ENCODE results near the gene ACTA1.
A peak's percentile ranks its signal among the peaks of the same experiment; 100 is the strongest.
"Not testable (repeated sequence)": the region's sequence is repeated elsewhere in the genome, so short reads cannot be mapped to it uniquely, and the experiment has no call there.

ACTA1 gene

DNA sequence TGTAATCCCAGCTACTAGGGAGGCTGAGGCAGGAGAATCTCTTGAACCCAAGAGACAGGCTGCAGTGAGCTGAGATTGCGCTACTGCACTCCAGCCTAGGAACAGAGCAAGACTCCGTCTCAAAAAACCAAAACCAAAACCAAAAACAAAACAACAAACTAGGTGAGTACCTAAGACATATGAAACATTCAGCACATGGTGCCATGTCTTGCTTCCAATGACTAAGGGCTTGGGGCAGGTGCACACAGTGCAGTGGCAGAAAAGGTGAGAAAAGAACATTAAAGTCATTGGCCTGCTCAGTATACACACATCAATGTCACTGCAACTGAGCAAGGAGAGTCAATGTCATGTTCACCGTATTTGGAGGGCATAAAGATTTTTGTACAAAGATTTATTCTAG lies 4.1 kb upstream of the ACTA1 start:
- DNase-seq: no peak

DNA sequence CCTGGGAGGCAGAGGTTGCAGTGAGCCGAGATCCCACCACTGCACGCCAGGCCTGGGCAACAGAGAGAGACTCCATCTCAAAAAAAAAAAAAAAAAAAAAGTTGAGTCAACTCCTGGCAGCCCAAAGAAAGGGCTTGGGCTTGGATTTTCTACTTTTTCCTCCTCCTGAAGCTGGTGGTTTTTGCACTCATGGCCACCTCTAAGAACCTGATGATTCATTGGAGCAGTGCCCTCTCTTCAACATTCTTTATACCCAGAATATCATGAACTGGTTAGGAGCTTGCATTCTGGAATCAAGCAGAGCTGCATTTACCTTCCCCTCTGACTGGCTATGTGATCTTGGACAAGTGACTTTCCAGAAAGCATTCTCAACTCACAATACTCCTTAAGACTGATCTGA lies 3.5 kb upstream of the ACTA1 start:
- no peak for DNase-seq

DNA sequence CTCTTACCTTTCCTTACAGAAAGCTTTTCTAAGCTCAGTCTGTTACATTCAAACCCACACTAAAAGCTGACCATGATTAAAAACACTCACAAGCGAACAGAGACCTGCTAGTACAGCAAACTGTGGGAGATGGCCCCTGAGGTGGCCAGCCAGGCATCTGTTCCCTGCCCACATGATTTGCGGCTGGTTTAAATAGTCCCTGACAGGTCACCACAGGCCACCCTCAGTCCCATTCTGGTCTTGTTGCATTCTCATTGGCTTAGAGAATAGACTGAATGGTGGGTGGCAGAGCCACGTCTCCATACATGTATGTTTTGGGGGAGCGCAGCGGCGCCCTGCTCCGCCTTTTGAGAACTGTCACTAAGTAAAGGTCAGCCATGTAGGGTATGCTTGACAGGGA lies 2.3 kb upstream of the ACTA1 start:
- no peak for DNase-seq

DNA sequence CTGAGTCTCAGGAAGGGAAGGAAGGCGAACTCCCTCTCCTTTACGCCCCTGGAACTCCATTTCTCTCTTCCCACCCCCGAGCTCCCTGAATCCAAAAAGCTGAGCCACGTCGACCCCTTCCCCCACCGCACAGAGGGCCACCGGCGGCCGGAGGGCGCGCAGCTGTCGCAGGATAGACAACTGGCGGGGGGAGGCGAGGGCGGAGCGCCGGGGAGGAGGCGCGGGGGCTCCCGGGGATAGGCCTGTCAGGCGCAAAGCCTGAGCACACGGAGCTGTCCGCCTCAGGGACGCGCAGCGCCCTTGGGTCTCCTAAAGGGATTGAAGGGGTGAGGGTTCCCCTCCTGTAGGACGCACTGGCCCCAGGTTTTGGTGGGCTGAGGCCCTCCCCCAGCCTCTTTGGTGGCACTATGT lies 752 bp upstream of the ACTA1 start:
- peak; percentile 66 for DNase-seq

DNA sequence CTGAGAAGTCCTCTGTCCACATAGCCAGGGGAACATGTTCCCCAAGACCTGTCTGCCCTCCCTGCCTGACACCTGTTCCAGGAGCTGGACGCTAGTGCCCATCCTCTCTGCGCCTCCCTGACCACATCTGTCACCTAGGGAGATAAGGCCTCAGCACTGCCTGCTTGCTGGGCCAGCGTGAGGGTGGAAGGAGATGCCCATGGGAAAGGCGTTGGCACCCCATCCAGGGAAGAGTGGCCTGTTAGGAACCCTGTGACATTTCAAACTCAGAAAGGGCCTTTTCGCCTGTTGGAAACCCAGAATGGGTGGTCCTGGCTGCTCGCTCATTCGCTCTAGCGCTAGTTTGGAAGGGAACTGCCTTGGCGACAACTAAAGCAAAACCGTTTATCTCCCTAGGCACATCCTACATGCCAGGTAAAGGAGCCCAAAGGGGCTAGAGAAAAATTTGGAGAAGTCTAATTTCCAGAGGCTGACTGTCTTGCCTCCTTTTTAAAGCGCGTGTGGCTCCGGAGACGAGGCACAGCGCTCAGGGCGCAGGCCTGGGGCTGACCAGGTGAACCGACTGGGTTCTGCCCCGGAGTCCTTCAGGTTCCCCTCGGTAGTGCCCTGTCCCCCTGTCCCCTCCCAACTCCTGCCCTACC lies 410 bp downstream of the ACTA1 start:
- no peak for DNase-seq

DNA sequence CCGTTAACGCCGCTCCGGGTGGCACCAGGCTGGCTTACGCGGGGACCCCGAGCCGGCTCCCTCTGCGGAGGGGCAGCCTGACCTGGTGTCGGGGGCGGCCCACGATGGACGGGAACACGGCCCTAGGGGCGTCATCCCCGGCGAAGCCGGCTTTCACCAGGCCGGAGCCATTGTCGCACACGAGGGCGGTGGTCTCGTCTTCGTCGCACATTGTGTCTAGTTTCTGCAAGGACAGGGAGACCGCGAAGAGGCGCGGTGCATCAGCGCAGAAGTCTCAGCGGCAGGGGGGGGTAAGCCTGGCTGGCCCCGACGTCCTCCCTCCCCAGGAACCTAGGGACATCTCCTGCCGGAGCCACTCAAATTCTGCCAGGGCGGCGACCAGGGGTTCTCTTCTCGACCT lies 989 bp downstream of the ACTA1 start:
- no peak for DNase-seq

DNA sequence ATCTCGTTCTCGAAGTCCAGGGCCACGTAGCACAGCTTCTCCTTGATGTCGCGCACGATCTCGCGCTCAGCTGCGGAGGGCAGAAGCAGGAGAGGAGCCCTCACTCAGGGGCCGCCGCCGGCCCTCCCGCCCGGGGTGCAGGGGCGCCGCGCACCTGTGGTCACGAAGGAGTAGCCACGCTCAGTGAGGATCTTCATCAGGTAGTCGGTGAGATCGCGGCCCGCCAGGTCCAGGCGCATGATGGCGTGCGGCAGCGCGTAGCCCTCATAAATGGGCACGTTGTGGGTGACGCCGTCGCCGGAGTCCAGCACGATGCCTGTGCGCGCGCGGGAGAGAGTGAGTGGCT lies 1.8 kb downstream of the ACTA1 start:
- DNase-seq: no peak

DNA sequence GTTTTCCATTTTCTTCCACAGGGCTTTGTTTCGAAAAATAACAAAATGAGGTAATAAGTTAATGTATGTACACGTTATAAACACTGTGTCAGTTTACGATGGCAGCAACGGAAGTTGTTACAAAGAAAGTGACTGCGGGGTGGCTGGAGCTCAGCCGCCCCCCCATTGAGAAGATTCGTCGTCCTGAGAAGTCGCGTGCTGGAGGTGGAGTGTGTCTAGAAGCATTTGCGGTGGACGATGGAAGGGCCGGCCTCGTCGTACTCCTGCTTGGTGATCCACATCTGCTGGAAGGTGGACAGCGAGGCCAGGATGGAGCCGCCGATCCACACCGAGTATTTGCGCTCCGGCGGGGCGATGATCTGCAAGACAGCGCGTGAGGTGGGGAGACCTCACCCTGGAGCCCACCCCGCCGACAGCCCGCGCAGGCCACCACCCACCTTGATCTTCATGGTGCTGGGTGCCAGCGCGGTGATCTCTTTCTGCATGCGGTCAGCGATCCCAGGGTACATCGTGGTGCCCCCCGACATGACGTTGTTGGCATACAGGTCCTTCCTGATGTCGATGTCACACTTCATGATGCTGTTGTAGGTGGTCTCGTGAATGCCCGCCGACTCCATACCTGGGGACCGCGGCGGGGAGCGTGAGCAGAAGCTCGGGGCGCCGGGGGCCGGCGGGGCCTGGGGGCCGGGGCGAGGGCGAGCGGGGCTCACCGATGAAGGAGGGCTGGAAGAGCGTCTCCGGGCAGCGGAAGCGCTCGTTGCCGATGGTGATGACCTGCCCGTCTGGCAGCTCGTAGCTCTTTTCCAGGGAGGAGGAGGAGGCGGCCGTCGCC lies 2.4 kb downstream of the ACTA1 start:
- DNase-seq: no peak

DNA sequence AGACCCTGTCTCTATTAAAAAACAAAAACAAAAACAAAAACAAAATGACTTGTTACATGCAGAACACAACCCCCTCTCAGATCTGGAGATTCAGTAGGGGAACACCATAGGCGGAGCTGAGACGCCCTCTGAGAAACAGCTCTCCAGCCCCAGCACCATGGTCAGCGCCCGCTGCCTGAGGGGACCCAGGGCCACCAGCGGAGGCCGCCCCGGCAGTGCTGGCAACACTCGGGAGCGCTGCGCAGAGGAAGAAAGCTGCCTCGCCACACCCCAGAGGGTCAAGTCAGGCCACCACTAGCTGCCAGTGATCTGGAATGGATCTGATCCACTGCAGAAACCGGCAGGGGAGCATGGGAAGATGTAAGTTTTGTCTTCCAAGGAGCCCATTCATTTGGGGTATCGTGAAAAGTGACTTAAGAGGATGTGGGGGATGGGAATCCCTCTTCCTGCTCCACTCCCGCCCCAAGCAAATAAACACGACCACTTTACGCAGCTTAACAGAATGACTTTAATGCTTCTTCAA lies 3.1 kb downstream of the ACTA1 start:
- DNase-seq: peak; percentile 80

DNA sequence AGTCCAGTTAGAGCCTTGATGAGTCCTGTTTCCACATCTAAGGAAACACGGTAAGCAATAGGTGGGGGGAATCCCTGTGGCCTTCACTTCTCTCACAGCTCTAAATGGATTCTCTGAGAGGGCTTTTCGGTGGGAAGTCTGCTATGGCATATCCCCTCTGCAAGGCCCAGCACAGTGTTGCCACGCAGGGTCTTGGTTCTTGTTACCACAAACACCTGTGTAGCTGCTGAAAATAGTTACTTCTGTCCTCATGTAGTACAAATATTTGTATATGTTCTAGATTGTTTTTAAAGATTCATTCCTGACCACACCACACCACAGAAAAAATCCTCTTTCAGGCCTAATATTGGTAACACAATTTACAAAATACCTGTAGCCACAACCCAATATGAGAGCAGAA lies 5.6 kb downstream of the ACTA1 start:
- DNase-seq: no peak

DNA sequence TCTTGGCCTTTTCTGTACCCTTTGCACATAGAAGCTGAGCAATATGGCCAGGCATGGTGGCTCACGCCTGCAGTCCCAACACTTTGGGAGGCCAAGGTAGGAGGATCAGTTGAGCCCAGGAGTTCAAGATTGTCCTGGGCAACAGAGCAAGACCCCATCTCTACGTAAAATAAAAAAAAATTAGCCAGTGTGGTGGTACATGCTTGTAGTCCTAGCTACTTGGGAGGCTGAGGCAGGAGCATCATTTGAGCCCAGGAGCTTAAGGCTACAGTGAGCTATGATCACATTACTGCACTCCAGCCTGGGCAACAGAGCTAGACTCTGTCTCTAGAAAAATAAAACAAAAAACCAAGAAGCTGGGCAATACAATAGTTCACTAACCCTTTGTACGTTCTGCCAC lies 6.3 kb downstream of the ACTA1 start:
- DNase-seq: no peak

DNA sequence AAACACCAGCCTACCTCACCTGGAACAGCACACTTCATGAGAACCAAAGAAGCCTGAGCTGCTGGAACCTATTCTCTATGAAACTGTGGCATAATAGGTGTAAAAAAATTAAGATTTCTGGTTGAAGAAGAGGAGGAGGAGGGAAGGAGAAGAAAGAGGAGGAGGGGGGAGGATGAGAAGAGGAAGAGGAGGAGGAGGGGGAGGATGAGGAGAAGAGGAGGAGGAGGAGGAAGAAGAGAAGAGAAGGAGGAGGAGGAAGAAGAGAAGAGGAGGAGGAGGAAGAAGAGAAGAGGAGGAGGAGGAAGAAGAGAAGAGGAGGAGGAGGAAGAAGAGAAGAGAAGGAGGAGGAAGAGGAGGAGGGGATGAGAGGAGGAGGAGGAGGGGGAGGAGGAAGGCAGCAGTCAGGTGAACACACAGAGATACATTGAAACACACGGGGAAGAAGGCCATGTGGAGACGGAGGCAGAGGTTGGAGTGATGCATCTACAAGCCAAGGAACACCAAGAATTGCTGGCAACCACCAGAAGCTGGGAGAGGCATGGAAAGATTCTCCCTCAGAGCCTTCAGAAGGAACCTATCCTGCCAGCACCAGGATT lies 8.2 kb downstream of the ACTA1 start:
- no peak for DNase-seq

DNA sequence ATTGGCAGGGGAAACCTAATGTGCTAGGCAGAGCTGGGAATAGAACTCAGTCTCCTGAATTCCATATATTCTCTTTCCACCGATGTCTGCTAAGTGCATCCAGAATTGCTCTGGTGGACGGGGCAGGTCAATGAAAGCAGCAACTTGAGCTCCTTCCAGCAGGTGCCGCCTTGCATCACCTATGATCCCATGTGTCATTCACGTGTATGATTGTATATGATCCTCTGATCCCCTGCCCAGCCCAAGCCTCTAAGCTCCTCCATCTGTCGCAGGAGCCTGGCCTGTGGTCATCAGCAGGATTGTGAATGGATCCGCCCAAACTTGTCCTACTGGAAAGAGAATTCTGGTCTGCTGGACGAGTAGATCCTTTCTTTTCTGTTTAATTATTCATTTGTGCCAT lies 13.1 kb downstream of the ACTA1 start:
- no peak for DNase-seq

DNA sequence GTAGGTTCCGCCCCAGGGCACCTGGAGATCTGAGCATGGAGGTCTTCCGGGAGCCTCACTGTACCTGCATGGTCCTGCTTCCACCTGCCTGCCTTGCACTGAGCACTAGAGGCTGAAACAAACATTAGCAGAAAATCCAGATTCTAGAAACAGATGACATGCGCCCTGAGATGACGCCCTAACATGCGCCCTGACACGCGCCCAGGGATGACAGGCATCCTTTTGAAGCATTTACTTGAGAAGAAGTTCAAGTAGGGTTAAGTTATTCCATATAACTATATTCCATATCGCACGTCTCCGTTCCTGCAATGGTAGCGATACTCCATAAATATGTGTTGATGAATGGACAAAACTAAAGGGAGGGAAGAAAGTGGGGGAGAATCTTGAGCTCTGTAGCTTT lies 13.7 kb downstream of the ACTA1 start:
- no peak for DNase-seq

DNA sequence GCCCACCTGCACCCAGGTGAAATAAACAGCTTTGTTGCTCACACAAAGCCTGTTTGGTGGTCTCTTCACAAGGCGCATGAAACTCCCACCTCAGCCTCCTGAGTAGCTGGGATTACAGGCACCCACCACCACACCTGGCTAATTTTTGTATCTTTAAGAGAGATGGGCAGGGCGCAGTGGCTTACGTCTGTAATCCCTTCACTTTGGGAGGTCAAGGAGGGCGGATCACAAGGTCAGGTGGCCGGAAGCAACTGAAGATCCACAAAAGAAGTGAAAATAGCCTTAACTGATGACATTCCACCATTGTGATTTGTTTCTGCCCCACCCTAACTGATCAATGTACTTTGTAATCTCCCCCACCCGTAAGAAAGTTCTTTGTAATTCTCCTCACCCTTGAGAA lies 15.3 kb downstream of the ACTA1 start:
- not testable (repeated sequence) for DNase-seq

DNA sequence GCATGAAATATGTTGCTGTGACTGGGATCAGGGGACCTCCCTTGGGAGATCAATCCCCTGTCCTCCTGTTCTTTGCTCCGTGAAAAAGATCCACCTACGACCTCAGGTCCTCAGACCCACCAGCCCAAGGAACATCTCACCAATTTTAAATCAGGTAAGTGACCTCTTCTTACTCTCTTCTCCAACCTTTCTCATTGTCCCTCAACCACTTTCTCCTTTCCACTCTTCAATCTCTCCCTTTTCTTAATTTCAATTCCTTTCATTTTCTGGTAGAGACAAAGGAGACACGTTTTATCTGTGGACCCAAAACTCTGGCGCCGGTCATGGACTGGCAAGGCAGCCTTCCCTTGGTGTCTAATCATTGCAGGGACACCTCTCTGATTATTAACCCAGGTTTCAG lies 21.1 kb downstream of the ACTA1 start:
- not testable (repeated sequence) for DNase-seq

DNA sequence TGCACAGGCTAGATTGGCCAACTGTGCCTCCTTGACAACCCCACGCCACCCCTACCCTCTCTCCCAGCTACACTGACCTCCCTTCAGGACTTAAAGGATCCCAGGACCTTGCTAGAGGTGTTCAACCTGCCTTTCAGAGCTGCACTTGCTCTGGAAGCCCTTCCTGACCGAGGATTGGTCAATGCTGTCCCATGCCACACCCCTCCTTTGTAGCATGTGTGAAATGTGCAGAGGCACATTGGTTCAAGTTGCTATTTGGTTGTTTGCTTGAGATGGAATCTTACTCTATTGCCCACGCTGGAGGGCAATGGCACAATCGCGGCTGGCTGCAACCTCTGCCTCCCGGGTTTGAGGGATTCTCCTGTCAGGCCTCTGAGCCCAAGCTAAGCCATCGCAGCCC lies 21.8 kb downstream of the ACTA1 start:
- DNase-seq: no peak

DNA sequence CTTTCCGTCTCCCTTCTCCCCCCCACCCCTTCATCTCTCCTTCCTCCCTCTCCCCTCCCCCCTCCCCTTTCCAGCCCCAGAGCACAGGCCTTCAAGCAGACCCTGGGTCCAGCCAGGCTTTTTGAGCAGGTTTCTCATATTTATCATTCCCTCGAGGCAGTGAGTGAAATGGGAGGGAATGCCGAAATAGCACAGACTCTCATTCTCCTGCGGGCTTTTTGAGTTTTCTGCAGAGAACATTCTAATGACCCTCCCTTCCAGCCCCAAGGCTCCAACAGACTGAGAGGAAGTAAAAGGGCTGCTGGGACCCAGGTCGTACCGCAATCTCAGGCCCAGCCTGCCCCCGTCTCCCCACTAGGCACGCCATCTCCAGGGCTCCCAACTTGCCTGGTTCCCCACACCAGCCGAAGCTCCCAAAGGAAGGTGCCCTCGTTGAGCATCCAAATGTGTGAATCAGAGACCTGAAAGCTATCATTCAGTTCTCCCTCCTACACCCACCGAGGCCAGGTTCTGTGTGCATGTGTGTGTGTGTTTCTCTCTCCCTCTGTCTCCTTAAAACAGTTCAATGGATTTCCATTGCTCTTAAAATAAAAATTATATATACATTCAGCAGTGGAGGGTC lies 22.3 kb downstream of the ACTA1 start:
- no peak for DNase-seq

DNA sequence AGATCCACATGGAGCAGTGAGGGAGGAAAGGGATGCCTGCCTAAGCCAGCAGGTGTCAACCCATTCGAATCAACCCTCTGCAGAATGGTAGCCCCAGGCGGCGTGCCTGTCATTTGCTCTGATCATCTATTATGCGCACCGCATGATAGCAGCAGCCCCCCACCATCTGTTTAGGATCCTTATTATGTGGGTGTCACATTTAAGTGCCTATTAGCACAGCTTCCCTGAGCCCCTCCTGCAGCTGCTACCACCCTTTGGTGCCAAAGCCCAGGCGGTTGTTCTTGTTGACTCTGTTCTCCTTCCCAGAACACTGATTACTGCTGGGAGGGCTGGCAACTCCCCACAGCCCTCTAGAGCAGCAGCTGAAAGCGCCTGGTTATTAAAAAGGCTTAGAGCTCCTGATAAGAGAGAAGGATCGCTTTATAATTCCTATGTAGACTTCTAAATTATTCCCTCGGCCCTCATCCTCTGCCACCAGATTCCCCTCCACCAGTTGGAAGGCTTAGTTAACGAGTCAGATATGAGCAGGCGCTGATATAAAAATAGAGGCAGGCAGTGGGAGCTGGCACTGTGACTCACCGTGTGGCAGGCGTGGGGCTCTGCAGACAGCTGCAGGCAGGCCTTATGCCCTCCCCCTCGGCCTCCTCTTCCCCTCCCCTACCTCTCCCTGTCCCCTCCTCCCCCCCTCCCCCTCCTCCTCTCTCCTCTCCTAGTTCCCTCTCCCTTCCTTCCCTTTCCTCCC lies 23.0 kb downstream of the ACTA1 start:
- DNase-seq: no peak

DNA sequence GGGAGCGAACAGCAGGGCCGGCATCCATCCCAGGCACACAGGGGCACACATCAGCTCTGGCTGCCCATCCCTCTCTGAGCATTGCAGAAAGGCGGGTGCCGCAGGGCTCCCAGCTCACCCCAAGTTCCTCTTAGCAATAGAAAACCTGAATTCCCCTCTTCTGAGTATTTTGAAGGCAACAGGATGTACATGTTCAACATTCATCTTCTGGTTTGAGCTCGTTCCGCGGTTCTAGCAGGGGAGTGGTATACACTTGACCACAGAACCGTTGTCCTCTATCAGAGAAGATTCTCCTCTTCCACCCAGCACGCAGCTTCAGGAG lies 23.6 kb downstream of the ACTA1 start:
- DNase-seq: no peak

DNA sequence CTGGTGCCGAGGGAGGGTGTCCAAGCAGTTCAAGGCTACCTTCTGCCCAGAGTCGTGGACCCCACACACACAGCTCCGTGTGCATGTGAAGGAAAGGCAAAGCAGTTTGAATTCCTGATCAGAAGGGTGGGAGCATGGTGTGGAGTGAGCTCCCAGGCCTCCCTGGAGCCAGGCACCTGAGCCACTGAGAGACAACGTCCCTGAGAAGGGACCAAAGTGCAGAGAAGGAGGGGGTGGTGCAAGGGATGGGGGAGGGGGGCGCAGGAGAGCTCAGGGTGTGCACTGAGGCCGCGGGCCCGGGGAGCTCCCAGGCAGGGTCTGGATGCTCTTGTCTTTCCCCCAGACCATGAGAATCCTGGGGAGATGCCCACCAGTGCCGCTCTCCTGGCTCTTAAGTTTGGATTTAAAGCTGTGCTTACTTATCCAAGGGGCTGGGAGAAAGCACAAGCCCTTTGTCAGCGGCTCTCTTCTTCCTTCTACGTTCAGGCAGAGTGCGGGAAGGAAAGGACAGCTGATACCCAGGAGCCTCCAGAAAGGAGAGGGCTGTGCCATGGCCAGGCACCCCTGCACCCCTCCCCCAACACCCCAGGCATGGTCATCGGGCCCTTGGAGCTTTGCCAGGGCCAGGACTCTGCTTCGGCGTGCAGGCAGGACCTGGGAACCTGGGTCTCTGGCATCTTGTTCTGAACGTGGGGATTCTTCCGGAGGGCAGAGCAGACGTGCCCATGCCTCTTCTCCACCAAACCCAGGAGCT lies 24.1 kb downstream of the ACTA1 start:
- DNase-seq: no peak

DNA sequence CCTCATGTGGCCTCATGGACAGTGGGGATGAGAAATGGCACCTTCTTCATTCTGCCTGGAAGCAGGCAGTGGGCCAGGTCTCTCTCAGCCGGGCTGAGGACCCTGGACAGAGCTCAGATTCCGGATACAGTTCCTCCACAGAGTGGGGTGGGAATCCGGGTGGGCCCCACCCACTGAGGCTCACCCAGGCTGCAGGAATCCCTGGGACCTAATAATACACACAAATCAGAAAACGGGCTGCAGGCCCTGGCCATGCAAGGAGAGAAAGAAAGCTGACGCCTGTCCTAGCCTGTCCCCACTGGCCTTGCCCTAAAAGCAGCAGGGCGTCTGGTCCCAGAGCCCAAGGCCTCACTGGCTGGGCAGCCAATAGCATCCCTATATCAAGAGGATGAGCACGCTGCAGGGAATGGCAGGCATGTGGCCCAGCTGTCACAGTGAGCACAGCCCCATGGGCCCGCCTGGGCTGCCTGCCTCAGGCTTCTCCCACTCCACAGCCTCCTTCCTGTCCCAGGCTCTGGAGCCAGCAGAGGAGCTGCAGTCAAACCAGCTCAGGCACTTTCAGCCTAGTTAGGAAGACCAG lies 25.3 kb downstream of the ACTA1 start:
- no peak for DNase-seq
